Neural crest cell (in vitro differentiated cells): ENCODE results near the gene CDCA7L. TPM values are rescaled to one million over a fixed set of nuclear protein-coding genes. Genes with fewer than 3 reads are reported as not detected.
A peak's percentile ranks its signal among the peaks of the same experiment; 100 is the strongest.
"Not testable (repeated sequence)": the region's sequence is repeated elsewhere in the genome, so short reads cannot be mapped to it uniquely, and the experiment has no call there.

Experiments used
- DNase-seq: peaks from one replicate; pipeline ENCODE4 v3.0.0; 2021; ENCODE audit warnings: low read depth, mixed read lengths, low spot score
- H3K27ac Mint-ChIP-seq: one replicate; pipeline ENCODE4 v1.8.0; 2021; ENCODE audit warnings: mild to moderate bottlenecking, mixed read lengths; ENCODE audit not compliant: unreplicated experiment
- H3K27me3 Mint-ChIP-seq: 2 replicates; pipeline ENCODE4 v1.8.0; 2021; ENCODE audit warnings: low read depth, mild to moderate bottlenecking, mixed read lengths
- H3K36me3 Mint-ChIP-seq: 2 replicates; pipeline ENCODE4 v1.8.0; 2021; ENCODE audit warnings: low read depth, mild to moderate bottlenecking, mixed read lengths
- H3K4me1 Mint-ChIP-seq: 2 replicates; pipeline ENCODE4 v1.8.0; 2021; ENCODE audit warnings: mixed read lengths
- H3K4me3 Mint-ChIP-seq: one replicate; pipeline ENCODE4 v1.8.0; 2021; ENCODE audit warnings: mild to moderate bottlenecking, mixed read lengths
- H3K9me3 Mint-ChIP-seq: 2 replicates; pipeline ENCODE4 v1.8.0; 2021; ENCODE audit warnings: mixed read lengths
- total RNA-seq: library from RNA; stranded (reverse); gene quantifications from 2 replicates; pipeline ENCODE4 v1.2.1, GENCODE V29; 2021
- TF ChIP-seq, protein P1 (sequence below): fragments of 200-600 bp; sonication (generic); conservative IDR thresholded peaks from 2 replicates; pipeline ENCODE4 v1.5.0; 2021; ENCODE audit warnings: antibody characterized with exemption, mild to moderate bottlenecking

CDCA7L gene
- total RNA-seq, 1 donor from 2014 or later: 84.7 TPM

DNA sequence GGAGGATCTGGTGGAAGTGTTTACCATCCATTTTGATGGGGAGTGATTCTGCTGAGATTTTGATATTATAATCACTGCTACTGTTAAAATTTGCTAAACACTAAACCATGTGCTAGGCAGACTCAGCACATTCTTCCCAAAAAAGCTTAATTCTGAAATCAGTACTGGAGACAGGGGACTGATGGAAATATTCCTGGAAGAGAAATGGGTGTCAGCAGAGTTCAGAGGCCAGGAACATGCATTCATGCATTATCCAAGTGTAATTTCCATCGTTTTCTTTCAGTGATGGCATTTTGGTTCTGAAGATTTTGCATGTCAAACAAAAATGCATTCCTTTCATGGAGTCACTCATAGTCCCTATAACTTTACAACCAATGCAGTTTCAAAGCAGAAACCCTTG is 79.0 kb downstream of the CDCA7L start:
- TF ChIP-seq, protein P1, sequence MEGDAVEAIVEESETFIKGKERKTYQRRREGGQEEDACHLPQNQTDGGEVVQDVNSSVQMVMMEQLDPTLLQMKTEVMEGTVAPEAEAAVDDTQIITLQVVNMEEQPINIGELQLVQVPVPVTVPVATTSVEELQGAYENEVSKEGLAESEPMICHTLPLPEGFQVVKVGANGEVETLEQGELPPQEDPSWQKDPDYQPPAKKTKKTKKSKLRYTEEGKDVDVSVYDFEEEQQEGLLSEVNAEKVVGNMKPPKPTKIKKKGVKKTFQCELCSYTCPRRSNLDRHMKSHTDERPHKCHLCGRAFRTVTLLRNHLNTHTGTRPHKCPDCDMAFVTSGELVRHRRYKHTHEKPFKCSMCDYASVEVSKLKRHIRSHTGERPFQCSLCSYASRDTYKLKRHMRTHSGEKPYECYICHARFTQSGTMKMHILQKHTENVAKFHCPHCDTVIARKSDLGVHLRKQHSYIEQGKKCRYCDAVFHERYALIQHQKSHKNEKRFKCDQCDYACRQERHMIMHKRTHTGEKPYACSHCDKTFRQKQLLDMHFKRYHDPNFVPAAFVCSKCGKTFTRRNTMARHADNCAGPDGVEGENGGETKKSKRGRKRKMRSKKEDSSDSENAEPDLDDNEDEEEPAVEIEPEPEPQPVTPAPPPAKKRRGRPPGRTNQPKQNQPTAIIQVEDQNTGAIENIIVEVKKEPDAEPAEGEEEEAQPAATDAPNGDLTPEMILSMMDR: no peak
- peak overlapping the region; percentile 4 for H3K27ac Mint-ChIP-seq
- DNase-seq: no peak
- H3K27me3 Mint-ChIP-seq: no peaks in the 10 kb centered on the region
- H3K9me3 Mint-ChIP-seq: no peaks in the 10 kb centered on the region
- H3K4me3 Mint-ChIP-seq: no peak overlapping the region
- peaks cover 46% of the 10 kb centered on the region for H3K4me1 Mint-ChIP-seq
- H3K36me3 Mint-ChIP-seq: no peaks in the 10 kb centered on the region

DNA sequence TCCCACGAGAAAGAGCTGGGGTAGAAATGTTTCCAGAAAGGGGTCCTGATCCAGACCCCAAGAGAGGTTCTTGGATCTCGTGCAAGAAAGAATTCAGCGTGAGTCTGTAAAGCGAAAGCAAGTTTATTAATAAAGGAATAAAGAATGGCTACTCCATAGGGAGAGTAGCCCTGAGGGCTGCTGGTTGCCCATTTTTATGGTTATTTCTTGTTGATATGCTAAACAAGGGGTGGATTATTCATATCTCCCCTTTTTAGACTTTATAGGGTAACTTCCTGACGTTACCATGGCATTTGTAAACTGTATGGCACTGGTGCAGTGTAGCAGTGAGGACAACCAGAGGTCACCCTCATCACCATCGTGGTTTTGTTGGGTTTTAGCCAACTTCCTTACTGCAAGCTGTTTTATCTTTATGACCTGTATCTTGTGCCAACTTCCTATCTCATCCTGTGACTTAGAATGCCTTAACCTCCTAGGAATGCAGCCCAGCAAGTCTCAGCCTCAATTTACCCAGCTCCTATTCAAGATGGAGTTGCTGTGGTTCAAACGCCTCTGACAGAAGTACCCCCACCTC is 80.0 kb downstream of the CDCA7L start:
- H3K9me3 Mint-ChIP-seq, H3K4me3 Mint-ChIP-seq, H3K27me3 Mint-ChIP-seq, H3K27ac Mint-ChIP-seq, H3K36me3 Mint-ChIP-seq, DNase-seq: not testable (repeated sequence)
- peaks cover 46% of the 10 kb centered on the region for H3K4me1 Mint-ChIP-seq

DNA sequence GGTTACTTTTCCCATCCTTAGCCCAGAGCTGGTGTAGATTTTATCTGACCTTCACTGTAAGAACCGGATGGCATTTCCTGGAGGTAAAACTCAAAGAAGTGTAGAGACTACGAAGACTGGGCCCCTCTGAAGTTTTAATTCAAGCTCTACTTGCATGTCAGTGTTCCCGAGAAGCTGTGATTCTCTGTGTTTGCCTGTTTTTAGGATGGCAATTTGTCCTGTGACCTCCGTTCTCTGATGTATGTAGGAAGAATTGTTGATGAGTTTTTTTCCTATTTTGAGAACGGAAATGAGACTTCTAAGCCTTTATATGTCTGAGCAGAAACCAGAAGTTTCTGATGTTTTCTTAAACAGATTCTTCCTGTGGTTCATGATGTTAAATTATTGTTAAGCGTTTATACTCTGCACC is 94.1 kb downstream of the CDCA7L start:
- DNase-seq: no peak
- TF ChIP-seq, protein P1: no peak
- no peaks in the 10 kb centered on the region for H3K36me3 Mint-ChIP-seq
- no peaks in the 10 kb centered on the region for H3K27me3 Mint-ChIP-seq
- H3K4me1 Mint-ChIP-seq: no peaks in the 10 kb centered on the region
- no peak overlapping the region for H3K4me3 Mint-ChIP-seq
- H3K9me3 Mint-ChIP-seq: no peaks in the 10 kb centered on the region
- H3K27ac Mint-ChIP-seq: peak overlapping the region; percentile 74
